SU-DHL-6 (cell line): ENCODE measurements around the gene RSPRY1.
"Not testable (repeated sequence)": the region's sequence is repeated elsewhere in the genome, so short reads cannot be mapped to it uniquely, and the experiment has no call there.

ENCODE experiments used
- EZH2phosphoT487 ChIP-seq: fragments of 200-600 bp; sonication (generic), shearing (Covaris generic); conservative IDR thresholded peaks from 2 replicates; pipeline ENCODE4 v1.6.1; 2018; ENCODE audit warnings: mild to moderate bottlenecking, antibody characterized with exemption, low read length, moderate library complexity, mixed read lengths
- TF ChIP-seq, protein P1 (sequence below): fragments of 200-600 bp; sonication (generic); IDR thresholded peaks from one replicate; pipeline ENCODE4 v1.5.1; 2017; ENCODE audit warnings: antibody characterized with exemption, mild to moderate bottlenecking, low read length, moderate library complexity; ENCODE audit not compliant: insufficient read depth, poor library complexity, severe bottlenecking

DNA sequence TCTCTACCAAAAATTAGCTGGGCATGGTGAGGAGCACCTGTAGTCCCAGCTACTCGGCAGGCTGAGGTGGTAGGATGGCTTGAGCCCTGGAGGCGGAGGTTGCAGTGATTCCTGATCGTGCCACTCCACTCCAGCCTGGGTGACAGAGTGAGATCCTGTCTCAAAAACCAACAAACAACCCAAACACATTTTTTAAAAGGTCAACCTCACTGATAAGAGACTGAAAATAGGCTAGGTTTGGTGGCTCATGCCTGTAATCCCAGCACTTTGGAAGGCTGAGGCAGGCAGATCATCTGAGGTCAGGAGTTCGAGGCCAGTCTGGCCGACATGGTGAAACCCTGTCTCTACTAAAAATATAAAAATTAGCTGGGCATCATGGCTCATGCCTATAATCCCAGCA is 89.8 kb downstream of the RSPRY1 start:
- TF ChIP-seq, protein P1, sequence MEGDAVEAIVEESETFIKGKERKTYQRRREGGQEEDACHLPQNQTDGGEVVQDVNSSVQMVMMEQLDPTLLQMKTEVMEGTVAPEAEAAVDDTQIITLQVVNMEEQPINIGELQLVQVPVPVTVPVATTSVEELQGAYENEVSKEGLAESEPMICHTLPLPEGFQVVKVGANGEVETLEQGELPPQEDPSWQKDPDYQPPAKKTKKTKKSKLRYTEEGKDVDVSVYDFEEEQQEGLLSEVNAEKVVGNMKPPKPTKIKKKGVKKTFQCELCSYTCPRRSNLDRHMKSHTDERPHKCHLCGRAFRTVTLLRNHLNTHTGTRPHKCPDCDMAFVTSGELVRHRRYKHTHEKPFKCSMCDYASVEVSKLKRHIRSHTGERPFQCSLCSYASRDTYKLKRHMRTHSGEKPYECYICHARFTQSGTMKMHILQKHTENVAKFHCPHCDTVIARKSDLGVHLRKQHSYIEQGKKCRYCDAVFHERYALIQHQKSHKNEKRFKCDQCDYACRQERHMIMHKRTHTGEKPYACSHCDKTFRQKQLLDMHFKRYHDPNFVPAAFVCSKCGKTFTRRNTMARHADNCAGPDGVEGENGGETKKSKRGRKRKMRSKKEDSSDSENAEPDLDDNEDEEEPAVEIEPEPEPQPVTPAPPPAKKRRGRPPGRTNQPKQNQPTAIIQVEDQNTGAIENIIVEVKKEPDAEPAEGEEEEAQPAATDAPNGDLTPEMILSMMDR: not testable (repeated sequence)
- TF ChIP-seq EZH2phosphoT487: not testable (repeated sequence)
